Measurements from ENCODE around the gene MICAL3.

Gene MICAL3

GRCh38 chr22:17864398-17865182 is 159.8 kb downstream of the MICAL3 start:
- no peak for DNase-seq

GRCh38 chr22:17862646-17863181 is 161.6 kb downstream of the MICAL3 start:
- no peak for DNase-seq

- DNase-seq: no peak
Measured at GRCh38 chr22:17861909-17862308, 162.5 kb downstream of the MICAL3 start.

GRCh38 chr22:17860220-17860965 is 164.0 kb downstream of the MICAL3 start:
- DNase-seq: no peak

- DNase-seq: no peak
Measured at GRCh38 chr22:17858033-17858432, 166.3 kb downstream of the MICAL3 start.

GRCh38 chr22:17855572-17856290 is 168.6 kb downstream of the MICAL3 start:
- no peak for DNase-seq

- no peak for DNase-seq
Measured at GRCh38 chr22:17853073-17853472, 171.3 kb downstream of the MICAL3 start.

GRCh38 chr22:17851759-17852158 is 172.6 kb downstream of the MICAL3 start:
- no peak for DNase-seq

- no peak for DNase-seq
Measured at GRCh38 chr22:17847360-17848078, 176.8 kb downstream of the MICAL3 start.

GRCh38 chr22:17846326-17846992 is 177.9 kb downstream of the MICAL3 start:
- DNase-seq: no peak

GRCh38 chr22:17845790-17846189 is 178.6 kb downstream of the MICAL3 start:
- DNase-seq: no peak

GRCh38 chr22:17845327-17845726 is 179.0 kb downstream of the MICAL3 start:
- DNase-seq: no peak

- no peak for DNase-seq
Measured at GRCh38 chr22:17844150-17844549, 180.2 kb downstream of the MICAL3 start.

GRCh38 chr22:17842386-17842785 is 182.0 kb downstream of the MICAL3 start:
- peak; percentile 55 for DNase-seq

GRCh38 chr22:17841836-17842235 is 182.5 kb downstream of the MICAL3 start:
- DNase-seq: no peak

- no peak for DNase-seq
Measured at GRCh38 chr22:17838180-17838865, 186.0 kb downstream of the MICAL3 start.

- no peak for DNase-seq
Measured at GRCh38 chr22:17836992-17837742, 187.2 kb downstream of the MICAL3 start.

- DNase-seq: no peak
Measured at GRCh38 chr22:17835256-17835655, 189.1 kb downstream of the MICAL3 start.

- no peak for DNase-seq
Measured at GRCh38 chr22:17833489-17833888, 190.9 kb downstream of the MICAL3 start.

- DNase-seq: no peak
Measured at GRCh38 chr22:17832665-17833064, 191.7 kb downstream of the MICAL3 start.

Measured in CD4-positive, alpha-beta T cell treated with Interleukin-12 subunit alpha and Interleukin-12 subunit beta, for 1 hour (primary cell).